HG03354 (cell line): ENCODE results near the gene ALKBH6.
A peak's percentile ranks its signal among the peaks of the same experiment; 100 is the strongest.
"Not testable (repeated sequence)": the region's sequence is repeated elsewhere in the genome, so short reads cannot be mapped to it uniquely, and the experiment has no call there.

ENCODE experiments used
- ATAC-seq: cut with Tn5 transposase; IDR thresholded peaks from one replicate; pipeline ENCODE4 v1.9.1; 2021; ENCODE audit warnings: mild to moderate bottlenecking; ENCODE audit not compliant: unreplicated experiment, poor library complexity, severe bottlenecking

Gene ALKBH6

DNA sequence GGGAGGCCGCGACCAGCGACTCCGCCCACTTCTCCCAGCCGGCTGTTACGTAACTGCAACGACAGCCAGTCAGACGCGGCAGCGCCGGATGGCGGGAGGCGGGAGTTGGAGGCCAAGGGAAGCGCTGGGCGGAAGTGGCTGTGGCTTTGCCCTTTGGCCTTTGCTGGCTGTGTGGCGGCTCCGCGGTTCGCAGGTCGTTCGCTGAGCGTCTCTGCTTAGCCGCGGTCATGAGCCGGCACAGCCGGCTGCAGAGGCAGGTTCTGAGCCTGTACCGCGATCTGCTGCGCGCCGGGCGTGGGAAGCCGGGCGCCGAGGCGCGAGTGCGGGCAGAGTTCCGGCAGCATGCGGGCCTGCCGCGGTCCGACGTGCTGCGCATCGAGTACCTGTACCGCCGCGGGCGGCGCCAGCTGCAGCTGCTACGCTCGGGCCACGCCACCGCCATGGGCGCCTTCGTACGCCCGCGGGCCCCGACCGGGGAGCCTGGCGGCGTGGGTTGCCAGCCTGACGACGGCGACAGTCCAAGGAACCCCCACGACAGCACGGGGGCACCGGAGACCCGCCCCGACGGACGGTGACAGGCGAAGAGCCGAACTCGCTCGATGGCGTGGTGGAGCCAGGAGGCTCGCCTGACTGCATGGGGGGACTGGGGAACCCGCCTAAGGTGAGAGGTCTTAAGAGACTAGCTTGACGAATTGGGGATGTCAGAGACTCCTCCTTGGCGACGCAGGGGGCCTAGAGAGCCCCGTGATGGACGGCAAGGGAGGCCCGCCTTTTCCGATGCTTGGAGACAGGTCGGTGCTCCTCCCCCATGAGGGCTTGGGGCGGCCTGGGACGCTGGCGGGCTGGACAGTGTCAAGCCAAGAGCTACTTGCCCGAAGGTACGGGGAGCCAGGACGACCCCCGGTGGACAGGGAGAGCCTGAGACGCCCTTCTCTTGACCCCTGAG is 18.7 kb downstream of the ALKBH6 start, which contains the start of gene SDHAF1:
Gene SDHAF1 (plus strand): TSS at position 141 of the 946 bp plus-strand sequence. CDS start 87 bp downstream, at position 228.
- ATAC-seq = peak; percentile 91

- no peak for ATAC-seq
Observed at GRCh38 chr19:35993923-35994598, 20.0 kb downstream of the ALKBH6 start.

DNA sequence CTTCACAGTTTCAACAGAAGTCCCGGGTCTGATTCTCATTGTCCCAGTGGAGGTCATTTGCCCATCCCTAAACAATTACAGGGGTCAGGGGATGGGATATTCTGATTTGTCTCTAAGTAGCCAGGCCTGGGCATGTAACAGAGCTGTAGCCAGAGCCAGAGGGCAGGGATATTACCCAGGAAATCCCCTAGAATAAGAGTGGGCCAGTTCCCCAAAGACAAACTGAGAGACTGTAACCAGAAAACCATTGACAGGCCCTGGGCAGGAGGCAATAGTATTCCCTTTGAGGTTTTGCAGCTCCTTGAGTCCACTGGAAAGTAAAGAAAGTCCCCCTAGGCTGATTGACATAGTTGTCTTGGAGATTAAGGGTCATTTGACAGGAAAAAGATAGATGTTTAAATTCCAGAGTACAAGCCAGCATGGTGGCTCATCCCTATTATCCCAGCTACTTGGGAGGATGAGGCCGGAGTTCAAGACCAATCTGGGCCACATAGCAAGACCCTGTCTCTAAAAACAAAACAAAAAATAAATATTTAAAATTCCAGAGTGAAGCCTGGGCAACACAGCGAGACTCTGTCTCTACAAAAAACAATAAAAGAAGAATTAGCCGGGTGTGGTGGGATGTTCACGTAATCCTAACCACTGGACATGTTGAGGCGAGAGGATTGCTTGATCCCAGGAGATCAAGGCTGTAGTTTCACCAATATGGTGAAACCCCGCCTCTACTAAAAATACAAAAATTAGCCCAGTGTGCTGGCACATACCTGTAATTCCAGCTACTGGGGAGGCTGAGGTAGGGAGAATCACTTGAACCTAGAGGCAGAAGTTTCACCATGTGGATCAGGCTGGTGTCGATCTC is 20.9 kb downstream of the ALKBH6 start:
- ATAC-seq = no peak

- no peak for ATAC-seq
Observed at GRCh38 chr19:35991731-35992450, 22.1 kb downstream of the ALKBH6 start.

DNA sequence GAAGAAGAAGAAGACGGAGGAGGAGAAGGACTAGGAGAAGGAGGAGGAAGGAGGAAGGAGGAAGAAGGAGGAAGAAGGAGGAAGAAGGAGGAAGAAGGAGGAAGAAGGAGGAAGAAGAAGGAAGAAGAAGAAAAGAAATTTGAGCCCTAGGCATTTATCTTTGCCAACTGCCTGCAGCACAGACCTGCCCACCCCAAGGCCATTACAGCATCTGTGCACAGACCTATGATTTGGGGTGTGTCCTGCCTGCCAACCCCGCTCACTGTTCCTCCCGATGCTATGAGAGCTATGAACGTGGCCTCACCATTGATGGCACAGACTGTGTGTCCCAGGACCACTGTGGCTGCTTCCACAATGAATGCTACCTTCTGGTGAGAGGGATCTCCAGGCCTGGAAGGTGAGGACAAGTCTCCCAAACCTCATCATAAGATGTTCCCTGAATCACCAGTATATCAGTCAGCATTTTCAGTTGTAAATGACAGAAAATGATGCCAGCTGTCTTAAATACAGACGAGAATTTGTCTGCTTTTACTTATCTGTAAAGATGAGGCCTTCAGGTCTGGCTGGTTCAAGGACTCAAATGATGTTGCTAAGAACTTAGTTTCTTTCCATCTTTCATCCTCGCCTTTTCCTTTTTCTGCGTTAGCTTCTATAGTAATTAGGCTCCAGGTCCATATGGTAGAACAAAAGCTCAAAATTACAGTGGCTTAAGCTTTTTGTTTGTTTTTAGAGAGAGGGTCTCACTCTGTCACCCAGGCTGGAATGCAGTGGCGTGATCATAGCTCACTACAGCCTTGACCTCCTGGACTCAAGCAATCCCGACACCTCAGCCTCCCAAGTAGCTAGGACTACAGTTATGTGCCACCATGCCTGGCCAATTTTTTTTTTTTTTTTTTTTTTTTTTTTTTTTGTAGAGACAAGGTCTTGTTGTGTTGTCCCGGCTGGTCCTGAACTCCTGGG is 23.0 kb downstream of the ALKBH6 start:
- ATAC-seq = no peak

DNA sequence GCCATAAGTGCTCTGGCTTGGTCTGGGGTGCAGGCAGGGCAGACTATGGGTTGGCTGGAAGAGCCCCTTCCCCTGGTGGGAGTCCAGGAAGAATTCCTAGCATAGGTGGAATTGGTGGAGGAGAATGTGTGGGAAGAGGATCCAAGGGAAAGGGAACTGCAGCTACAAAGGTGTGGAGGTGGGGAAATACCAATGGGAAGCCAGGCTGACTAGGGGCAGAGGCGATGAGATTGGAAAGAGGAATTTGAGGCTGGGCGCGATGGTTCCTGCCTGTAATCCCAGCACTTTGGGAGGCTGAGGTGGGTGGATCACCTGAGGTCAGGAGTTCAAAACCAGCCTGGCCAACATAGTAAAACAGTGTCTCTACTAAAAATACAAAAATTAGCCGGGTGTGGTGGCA is 23.9 kb downstream of the ALKBH6 start:
- no peak for ATAC-seq

- no peak for ATAC-seq
Observed at GRCh38 chr19:35988824-35989223, 25.2 kb downstream of the ALKBH6 start.

- no peak for ATAC-seq
Observed at GRCh38 chr19:35987571-35987896, 26.5 kb downstream of the ALKBH6 start.

DNA sequence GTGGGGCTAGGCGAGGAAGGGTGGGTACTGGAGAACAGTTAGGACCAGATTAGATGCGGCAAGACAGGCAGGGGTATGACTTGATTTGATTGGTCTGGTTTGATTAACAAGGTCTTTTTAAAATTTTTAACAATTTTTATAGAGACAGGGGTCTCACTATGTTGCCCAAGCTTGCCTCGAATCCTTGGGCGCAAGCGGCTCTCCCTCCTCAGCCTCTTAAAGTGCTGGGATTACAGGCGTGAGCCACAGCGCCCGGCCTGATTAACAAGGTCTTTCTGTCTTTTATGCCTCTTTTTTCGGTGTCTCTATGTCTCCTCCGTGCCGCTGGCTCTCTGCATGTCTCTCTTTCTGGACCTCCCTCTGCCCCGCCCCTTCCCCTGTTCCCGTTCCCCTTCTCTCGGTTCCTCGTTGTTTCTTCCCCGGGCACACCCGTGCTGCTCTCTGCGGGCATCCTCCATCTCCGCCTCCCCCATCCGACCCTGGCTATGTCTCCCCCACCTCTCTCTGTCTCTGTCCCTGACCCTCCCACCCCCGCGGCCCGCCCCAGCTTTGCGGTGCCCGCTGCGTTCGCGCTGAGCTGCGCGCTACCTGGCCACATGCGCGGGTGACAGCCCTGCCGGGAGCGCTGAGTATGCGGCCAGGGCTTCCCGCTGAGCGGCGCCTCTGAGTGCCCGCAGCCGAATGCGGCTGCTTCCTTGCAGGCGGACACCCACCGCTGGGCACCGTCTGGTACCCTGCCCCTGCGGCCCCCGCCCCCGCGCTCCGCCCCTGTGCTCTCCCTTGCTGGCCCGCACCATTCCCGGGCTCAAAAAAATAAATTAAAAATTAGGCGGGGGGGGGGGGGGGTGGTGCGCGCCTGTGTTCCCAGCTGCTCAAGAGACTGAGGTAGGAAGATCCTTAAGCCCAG is 27.1 kb downstream of the ALKBH6 start:
- no peak for ATAC-seq

- no peak for ATAC-seq
Observed at GRCh38 chr19:35986111-35986510, 27.9 kb downstream of the ALKBH6 start.

- ATAC-seq = no peak
Observed at GRCh38 chr19:35983177-35983576, 30.8 kb downstream of the ALKBH6 start.

- not testable (repeated sequence) for ATAC-seq
Observed at GRCh38 chr19:35980997-35981396, 33.0 kb downstream of the ALKBH6 start.

GRCh38 chr19:35978832-35979365 is 35.1 kb downstream of the ALKBH6 start:
- ATAC-seq = no peak

DNA sequence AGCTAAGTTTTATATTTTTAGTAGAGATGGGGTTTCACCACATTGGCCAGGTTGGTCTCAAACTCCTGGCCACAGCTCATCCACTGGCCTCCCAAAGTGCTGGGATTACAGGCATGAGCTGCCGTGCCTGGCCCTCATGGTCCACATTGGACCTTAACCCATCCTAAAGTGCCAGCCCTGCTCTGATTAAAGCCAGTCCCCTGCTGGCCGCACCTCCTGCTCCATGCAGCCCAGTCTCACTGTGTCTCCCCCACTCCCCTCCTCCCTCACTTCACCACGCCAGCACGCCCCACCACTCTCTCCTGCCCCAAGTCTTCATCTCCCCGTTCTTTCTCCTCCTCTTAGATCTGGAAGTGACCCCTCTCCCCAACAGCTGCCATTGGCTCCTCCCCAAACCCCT is 35.7 kb downstream of the ALKBH6 start:
- no peak for ATAC-seq

- no peak for ATAC-seq
Observed at GRCh38 chr19:35977446-35978222, 36.4 kb downstream of the ALKBH6 start.

GRCh38 chr19:35975608-35976214 is 38.3 kb downstream of the ALKBH6 start:
- ATAC-seq = no peak
